Gastroesophageal sphincter (tissue), 4 donors: Measurements from ENCODE around the gene C1RL. TPM values are rescaled to one million over a fixed set of nuclear protein-coding genes. Genes with fewer than 3 reads are reported as not detected.

Experiments
- ATAC-seq: fragments of 150-250 bp; one replicate; pipeline ENCODE4 v1.9.1; 2016; ENCODE audit warnings: mild to moderate bottlenecking, moderate library complexity
- H3K27ac ChIP-seq, 4 donors: fragments of 200-600 bp; sonication (generic) in 3 of 4; 1 replicate in 3 of 4; 2 replicates in 1 of 4; pipeline ENCODE4 v1.5.1; 2016 to 2019
- H3K27me3 ChIP-seq: fragments of 200-600 bp; sonication (generic); one replicate; pipeline ENCODE4 v1.5.1; 2019
- H3K36me3 ChIP-seq, 2 donors: fragments of 200-600 bp; sonication (generic); one replicate each; pipeline ENCODE4 v1.5.1; 2019; ENCODE audit warnings: control low read depth in 1 of 2
- H3K4me1 ChIP-seq, 3 donors: fragments of 200-600 bp; sonication (generic); 1 replicate in 2 of 3; 2 replicates in 1 of 3; pipeline ENCODE4 v1.5.1; 2016 to 2019; ENCODE audit warnings: control low read depth in 2 of 3
- H3K4me3 ChIP-seq, 2 donors: fragments of 200-600 bp; sonication (generic); one replicate each; pipeline ENCODE4 v1.5.1; 2019; ENCODE audit warnings: mild to moderate bottlenecking in 1 of 2, moderate library complexity in 1 of 2
- H3K9me3 ChIP-seq, 3 donors: fragments of 200-600 bp; sonication (generic); one replicate each; pipeline ENCODE4 v1.5.1; 2017 to 2019; ENCODE audit warnings: control low read depth in 2 of 3
- CTCF ChIP-seq, 4 experiments: fragments of 200-600 bp in 2 of 4; fragments of 450-650 bp in 2 of 4; sonication (generic) in 1 of 4; IDR thresholded peaks; one replicate each; pipeline ENCODE4 v1.5.1; 2017 to 2019; ENCODE audit warnings: antibody characterized with exemption in 4 of 4, mild to moderate bottlenecking in 2 of 4, moderate library complexity in 2 of 4
- EP300 ChIP-seq: sonication (generic); formaldehyde crosslinking; IDR thresholded peaks from one replicate; pipeline ENCODE4 v1.6.1; 2017; ENCODE audit warnings: antibody characterized with exemption, mild to moderate bottlenecking
- POLR2A ChIP-seq, 2 donors: fragments of 450-650 bp; IDR thresholded peaks; one replicate each; pipeline ENCODE4 v1.6.1; 2017; ENCODE audit warnings: antibody characterized with exemption in 2 of 2, mild to moderate bottlenecking in 2 of 2, moderate library complexity in 1 of 2
- POLR2AphosphoS5 ChIP-seq: sonication (generic); formaldehyde crosslinking; IDR thresholded peaks from one replicate; pipeline ENCODE4 v1.6.1; 2017; ENCODE audit warnings: antibody characterized with exemption
- WGBS, 2 donors: methylation state at CpG; one replicate each; pipeline ENCODE4 v1.1.5; 2018; ENCODE audit warnings: low coverage in 1 of 2; 5-methylcytosine and 5-hydroxymethylcytosine counted together
- small RNA-seq, 4 donors: library from RNA; depleted of rRNA; stranded (forward); fragments of <200 nt; gene quantifications; one replicate each; pipeline ENCODE3, GENCODE V24; 2016
- total RNA-seq, 4 donors: library from RNA; depleted of rRNA; stranded (reverse); fragments of >200 nt; gene quantifications; one replicate each; pipeline ENCODE4 v1.1.0, GENCODE V29; 2016

Gene C1RL
- total RNA-seq, 4 donors from 2014 or later = 85.9 to 181 (median 103) TPM

DNA sequence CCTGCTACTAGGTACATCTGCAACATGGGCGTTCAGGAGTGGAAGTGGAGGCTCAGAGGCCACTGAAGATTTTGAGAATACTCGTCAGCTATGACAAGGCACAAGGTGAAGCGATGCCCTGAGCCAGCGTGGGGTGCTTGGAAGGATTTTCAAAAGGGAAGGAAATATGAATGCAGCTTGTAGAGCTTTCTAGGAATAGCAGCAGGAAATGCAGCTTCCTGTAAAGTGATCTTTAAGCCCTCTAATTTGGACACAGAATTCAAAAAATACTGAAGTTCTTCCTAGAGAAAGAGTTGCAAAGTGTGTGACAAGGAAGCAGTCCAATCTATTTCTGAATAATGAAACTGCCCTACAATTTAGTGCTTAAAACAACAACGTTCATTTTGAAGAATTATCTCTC, 61.7 kb downstream of the C1RL start:
- Histone ChIP-seq H3K36me3 (no peaks in the 10 kb centered on the region), H3K4me1 (no peaks in the 10 kb centered on the region), H3K4me3 (no peak overlapping the region), H3K27ac (no peak overlapping the region), H3K9me3 (no peaks in the 10 kb centered on the region), H3K27me3 (no peaks in the 10 kb centered on the region)
- ATAC-seq = no peak
- WGBS, 2 donors = 43 to 57% methylated on average over 1 to 4 of the region's 5 CpGs
- TF ChIP-seq POLR2A (IDR thresholded peaks at IDR 0.05) (no peak), CTCF (IDR thresholded peaks at IDR 0.05) (no peak), POLR2AphosphoS5 (no peak), EP300 (no peak)

- ATAC-seq = no peak
- no peaks in the 10 kb centered on the region for H3K9me3 ChIP-seq
- no peaks in the 10 kb centered on the region for H3K36me3 ChIP-seq
- TF ChIP-seq EP300 (no peak), POLR2AphosphoS5 (no peak), CTCF (IDR thresholded peaks at IDR 0.05) (no peak), POLR2A (IDR thresholded peaks at IDR 0.05) (no peak)
- no peaks in the 10 kb centered on the region for H3K4me1 ChIP-seq
- H3K4me3 ChIP-seq = no peak overlapping the region
- no peak overlapping the region for H3K27ac ChIP-seq
- WGBS, 2 donors = 60 to 100% methylated on average over 1 to 3 of the region's 5 CpGs
- no peaks in the 10 kb centered on the region for H3K27me3 ChIP-seq
These were observed 62.5 kb downstream of the C1RL start for GRCh38 chr12:7046383-7047105.

DNA sequence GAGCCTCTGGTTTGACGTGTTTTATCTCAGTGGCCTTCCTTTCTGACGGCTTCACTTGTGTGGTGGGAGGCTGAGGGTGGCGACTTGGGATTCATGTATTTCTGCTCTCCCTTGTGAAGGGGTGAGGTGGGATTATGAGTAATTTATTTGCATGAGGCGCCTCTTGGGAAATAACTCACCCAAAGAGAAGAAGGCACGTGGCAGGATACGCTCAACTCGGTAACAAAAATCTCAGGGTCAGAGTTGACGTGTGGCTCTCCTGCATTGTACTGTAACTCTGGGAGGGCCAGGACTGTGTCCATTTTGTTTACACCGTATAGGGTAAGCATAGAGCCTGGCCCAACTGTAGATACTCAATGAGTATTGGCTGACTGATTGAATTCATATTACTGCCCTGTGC, 63.1 kb downstream of the C1RL start:
- no peaks in the 10 kb centered on the region for H3K27me3 ChIP-seq
- H3K4me3 ChIP-seq = no peak overlapping the region
- H3K27ac ChIP-seq = no peak overlapping the region
- no peaks in the 10 kb centered on the region for H3K9me3 ChIP-seq
- H3K4me1 ChIP-seq = no peaks in the 10 kb centered on the region
- WGBS, 2 donors = 81 to 97% methylated on average over 5 to 7 of the region's 9 CpGs
- TF ChIP-seq EP300 (no peak), POLR2AphosphoS5 (no peak), CTCF (IDR thresholded peaks at IDR 0.05) (no peak), POLR2A (IDR thresholded peaks at IDR 0.05) (no peak)
- no peak for ATAC-seq
- H3K36me3 ChIP-seq = no peaks in the 10 kb centered on the region

Small RNA genes lying within 50 kb of the gene (small RNA-seq; reads per million reads assigned to genes)
- gene RNU6-485P = 0 reads per million in 4 donors

Other genes starting within 250 kb of the C1RL start
- 100 to 1,000 TPM; 324 to 473 (median 392) TPM for gene TPI1, start 241.7 kb downstream of the C1RL start, total RNA-seq
- gene SPSB2, start 235.9 kb downstream of the C1RL start, total RNA-seq = 10 to 100 TPM in 1 of 4 donors, 1 to 10 TPM in 3; 7.4 to 10.7 (median 8.1) TPM
- gene LRRC23, start 204.4 kb downstream of the C1RL start, total RNA-seq = 10 to 100 TPM in 3 of 4 donors, 1 to 10 TPM in 1; 8.8 to 16.6 (median 13.6) TPM
- gene ENO2, start 194.6 kb downstream of the C1RL start, total RNA-seq = 10 to 100 TPM; 31.2 to 68.2 (median 43.5) TPM
- 100 to 1,000 TPM in 2 of 4 donors, 10 to 100 TPM in 2; 49.0 to 136 (median 95.2) TPM for gene ATN1, start 181.3 kb downstream of the C1RL start, total RNA-seq
- gene RNU7-1, start 165.4 kb downstream of the C1RL start, total RNA-seq = not detected
- 100 to 1,000 TPM; 172 to 521 (median 367) TPM for gene C12orf57, start 165.2 kb downstream of the C1RL start, total RNA-seq
- 10 to 100 TPM in 1 of 4 donors, 1 to 10 TPM in 3; 2.6 to 15.9 (median 7.5) TPM for gene PTPN6, start 157.9 kb downstream of the C1RL start, total RNA-seq
- gene PHB2, start 138.6 kb downstream of the C1RL start, total RNA-seq = 100 to 1,000 TPM; 170 to 215 (median 187) TPM
- gene EMG1, start 138.3 kb downstream of the C1RL start, total RNA-seq = 10 to 100 TPM; 17.0 to 27.3 (median 20.1) TPM
- 10 to 100 TPM; 23.7 to 33.7 (median 26.6) TPM for gene LPCAT3, start 90.7 kb downstream of the C1RL start, total RNA-seq
- 100 to 1,000 TPM; 391 to 853 (median 638) TPM for gene C1S, start 48.5 kb downstream of the C1RL start, total RNA-seq
- 100 to 1,000 TPM; 330 to 846 (median 620) TPM for gene C1R, start 16.8 kb downstream of the C1RL start, total RNA-seq
- 1 to 10 TPM in 1 of 4 donors, under 1 TPM in 1, not detected in 2; 0.58 to 1.1 TPM for gene RBP5, start 19.7 kb upstream of the C1RL start, total RNA-seq
- gene CLSTN3, start 21.2 kb upstream of the C1RL start, total RNA-seq = 10 to 100 TPM; 13.9 to 34.3 (median 17.4) TPM
- 10 to 100 TPM; 36.8 to 53.2 (median 47.4) TPM for gene PEX5, start 80.5 kb upstream of the C1RL start, total RNA-seq
- gene ACSM4, start 194.9 kb upstream of the C1RL start, total RNA-seq = not detected